Heart right ventricle (tissue), 16 donors: ENCODE data around the gene ASCC1. TPM values are rescaled to one million over a fixed set of nuclear protein-coding genes. Genes with fewer than 3 reads are reported as not detected.

Experiments used
- ATAC-seq, 8 donors: fragments of 200-7000 bp; cut with Tn5 transposase; one replicate each; pipeline ENCODE4 v1.9.1; 2020; ENCODE audit warnings: mild to moderate bottlenecking in 8 of 8, moderate library complexity in 8 of 8, moderate number of reproducible peaks in 1 of 8
- DNase-seq, 2 donors: peaks; one replicate each; pipeline ENCODE4 v3.0.0-alpha.2; 2020
- H3K27ac ChIP-seq, 10 donors: fragments of 200-600 bp; sonication (generic) in 2 of 10; one replicate each; pipeline versions ENCODE4 v1.5.0 to v1.8.0; 2020 to 2022; ENCODE audit warnings: mild to moderate bottlenecking in 3 of 10
- H3K27me3 ChIP-seq, 7 donors: fragments of 200-600 bp; one replicate each; pipeline ENCODE4 v1.8.0; 2021 to 2022; ENCODE audit warnings: mild to moderate bottlenecking in 2 of 7
- H3K36me3 ChIP-seq, 9 donors: fragments of 200-600 bp; sonication (generic) in 1 of 9; one replicate each; pipeline versions ENCODE4 v1.5.0 to v1.8.0; 2020 to 2022; ENCODE audit warnings: mild to moderate bottlenecking in 2 of 9
- H3K4me1 ChIP-seq, 9 donors: fragments of 200-600 bp; sonication (generic) in 1 of 9; one replicate each; pipeline versions ENCODE4 v1.5.0 to v1.8.0; 2020 to 2022; ENCODE audit warnings: mild to moderate bottlenecking in 4 of 9
- H3K4me3 ChIP-seq, 10 donors: fragments of 200-600 bp; sonication (generic) in 2 of 10; one replicate each; pipeline versions ENCODE4 v1.5.0 to v1.8.0; 2020 to 2022; ENCODE audit warnings: mild to moderate bottlenecking in 7 of 10, moderate library complexity in 2 of 10
- H3K9me3 ChIP-seq, 11 donors: fragments of 200-600 bp in 10 of 11; sonication (generic) in 2 of 11; one replicate each; pipeline versions ENCODE4 v1.5.0 to v1.8.0; 2013 to 2022; ENCODE audit warnings: mild to moderate bottlenecking in 2 of 11, control low read depth in 1 of 11, moderate library complexity in 1 of 11
- WGBS, 2 donors: extraction: QIAGEN DNeasy Blood & Tissue Kit; methylation state at CpG; one replicate each; pipeline ENCODE4 v1.1.7; 2013; ENCODE audit warnings: inconsistent platforms in 1 of 2; 5-methylcytosine and 5-hydroxymethylcytosine counted together
- intact Hi-C, 10 donors: fragments of 100-400 bp; cut with DNase I; formaldehyde crosslinking; loops; one replicate each; pipeline versions ENCODE4 v1.11.1 to v1.14.2; 2022
- polyA plus RNA-seq, 2 donors: library from polyadenylated mRNA; stranded (reverse); fragments of 200-250 nt; gene quantifications; one replicate each; pipeline ENCODE4 v1.2.3, GENCODE V29; 2013
- total RNA-seq, 10 donors: library from RNA; stranded (reverse); fragmentation: NEBNext Ultra II Directional in 3 of 10; extraction: Animal tissue kit (Norgen Biotek cat#: 25700) in 3 of 10; gene quantifications; one replicate each; pipeline versions ENCODE4 v1.2.1 to v1.2.4, GENCODE V29; 2021 to 2023
- TF ChIP-seq, protein P1 (sequence below), 9 donors: fragments of 200-600 bp; sonication (generic) in 2 of 9; IDR thresholded peaks; one replicate each; pipeline versions ENCODE4 v1.5.0 to v1.8.0; 2021 to 2022; ENCODE audit warnings: antibody characterized with exemption in 9 of 9, mild to moderate bottlenecking in 5 of 9, moderate library complexity in 1 of 9
- donor health status: Arrhythmogenic right ventricular cardiomyopathy.
- donor health status: ischemic (EF 13 %, LVEDD 7.1; RV severe dilation, severe dysfunction).
- donor health status: healthy with polysubstance abuse.
- donor health status: DM: no; HTN: yes; CAD: no.
- donor health status: DM: no; HTN: no; CAD: no.
- donor health status: ischemic (EF 25% LVEDD 6.9; RV normal size, moderate dysfunction).
- donor health status: ischemic (EF 25% LVEDD 5.7; RV mildly dilated, moderate dysfunction).
- donor health status: healthy.
- donor health status: DM: yes; HTN: yes; CAD: no.
- donor health status: Ischemic cardiomyopathy.
- donor health status: ischemic (EF 35%, LVEDD 5.7; RV mildly dilated, moderate dysfunction).
- donor health status: nonischemic (EF 11% LVEDD 7.7; RV severe dilation, severe dysfunction).
- donor health status: DM: yes; HTN: yes; CAD: no.
- donor health status: PGD.
- donor health status: ischemic (EF 29% LVEDD 5.4; RV normal size, mild dysfunction).
- donor health status: nonischemic (EF 23%, LVEDD 6.1; RV moderate dilation, normal function).

Gene ASCC1
- total and polyA plus RNA-seq, 12 donors, result 8.4 to 40.5 (median 33.0) TPM

DNA sequence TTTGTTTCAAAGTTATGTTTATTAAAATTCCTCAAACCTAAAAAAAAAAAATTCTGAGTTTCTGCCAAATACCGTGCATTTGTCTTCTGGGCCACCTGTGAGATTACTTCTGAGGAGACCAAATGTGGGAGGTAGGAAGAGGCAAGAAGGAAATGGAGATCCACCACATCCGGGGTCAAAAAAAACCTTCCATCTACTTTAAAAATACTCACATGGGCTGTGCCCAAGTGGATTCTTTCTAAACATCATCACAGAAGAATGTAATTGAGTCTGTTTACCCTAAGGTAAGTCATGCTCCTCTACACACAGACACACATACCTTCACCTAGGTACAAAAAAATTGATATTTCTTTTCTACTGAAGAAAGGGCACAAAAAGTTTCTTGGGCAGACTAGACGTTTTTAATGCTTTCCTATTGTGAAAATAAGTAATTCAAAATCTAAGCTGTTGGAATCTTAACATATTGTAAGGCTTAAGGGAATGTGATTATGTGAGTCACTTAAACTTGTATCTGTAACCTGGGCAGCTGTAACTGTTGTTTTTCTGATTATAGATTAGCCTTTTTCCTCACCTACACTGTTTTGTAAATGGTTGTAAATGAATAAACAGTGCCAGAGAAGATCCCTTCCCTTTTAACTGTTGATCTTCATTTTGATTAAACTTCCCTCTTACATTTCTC lies 108.6 kb downstream of the ASCC1 start:
- Histone ChIP-seq H3K9me3 (no peaks in the 10 kb centered on the region), H3K4me3 (no peak overlapping the region), H3K27ac (peak overlapping the region in 5 of 10 donors; percentile 22 to 81 (median 33)), H3K36me3 (peaks cover 0 to 5% (median 4%) of the 10 kb centered on the region in 9 donors), H3K27me3 (no peaks in the 10 kb centered on the region), H3K4me1 (peaks cover 7 to 59% (median 33%) of the 10 kb centered on the region in 9 donors)
- no peak for ATAC-seq
- intact Hi-C loops, result loop anchor here in 1 of 10 donors (5.0 kb wide), 1 partner anchor 55 kb away; no protein-coding TSS in a partner anchor
- TF ChIP-seq, protein P1, sequence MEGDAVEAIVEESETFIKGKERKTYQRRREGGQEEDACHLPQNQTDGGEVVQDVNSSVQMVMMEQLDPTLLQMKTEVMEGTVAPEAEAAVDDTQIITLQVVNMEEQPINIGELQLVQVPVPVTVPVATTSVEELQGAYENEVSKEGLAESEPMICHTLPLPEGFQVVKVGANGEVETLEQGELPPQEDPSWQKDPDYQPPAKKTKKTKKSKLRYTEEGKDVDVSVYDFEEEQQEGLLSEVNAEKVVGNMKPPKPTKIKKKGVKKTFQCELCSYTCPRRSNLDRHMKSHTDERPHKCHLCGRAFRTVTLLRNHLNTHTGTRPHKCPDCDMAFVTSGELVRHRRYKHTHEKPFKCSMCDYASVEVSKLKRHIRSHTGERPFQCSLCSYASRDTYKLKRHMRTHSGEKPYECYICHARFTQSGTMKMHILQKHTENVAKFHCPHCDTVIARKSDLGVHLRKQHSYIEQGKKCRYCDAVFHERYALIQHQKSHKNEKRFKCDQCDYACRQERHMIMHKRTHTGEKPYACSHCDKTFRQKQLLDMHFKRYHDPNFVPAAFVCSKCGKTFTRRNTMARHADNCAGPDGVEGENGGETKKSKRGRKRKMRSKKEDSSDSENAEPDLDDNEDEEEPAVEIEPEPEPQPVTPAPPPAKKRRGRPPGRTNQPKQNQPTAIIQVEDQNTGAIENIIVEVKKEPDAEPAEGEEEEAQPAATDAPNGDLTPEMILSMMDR (IDR thresholded peaks at IDR 0.05), result no peak
- no peak for DNase-seq
- 55 to 58% methylated on average over 3 of the region's 3 CpGs for WGBS, 2 donors

DNA sequence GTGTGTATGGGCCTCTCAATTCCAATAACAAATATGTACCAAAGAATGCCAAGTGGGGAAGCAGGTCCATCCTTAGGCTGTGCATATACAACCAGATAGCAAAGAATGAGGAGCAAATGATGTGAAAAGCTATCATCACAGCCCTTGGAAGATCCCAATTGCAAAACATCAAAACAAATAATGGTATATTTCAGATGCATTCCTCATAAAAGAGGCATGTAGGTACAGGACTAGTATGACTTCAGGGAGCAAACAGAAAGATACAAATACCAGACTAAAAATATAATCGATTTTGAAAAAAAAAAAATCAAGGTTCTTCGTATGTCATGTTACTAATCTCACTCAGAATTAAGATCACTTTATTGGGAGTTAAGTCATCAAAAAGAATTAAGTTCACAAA lies 109.2 kb downstream of the ASCC1 start:
- H3K27me3 ChIP-seq, result no peaks in the 10 kb centered on the region
- WGBS, 2 donors, result 89 to 91% methylated on average over 2 of the region's 2 CpGs
- H3K27ac ChIP-seq, result peak overlapping the region in 6 of 10 donors; percentile 15 to 73 (median 38)
- intact Hi-C loops, result loop anchor here in 1 of 10 donors (5.0 kb wide), 1 partner anchor 55 kb away; no protein-coding TSS in a partner anchor
- ATAC-seq, result no peak
- H3K4me1 ChIP-seq, result peaks cover 7 to 59% (median 33%) of the 10 kb centered on the region in 9 donors
- H3K4me3 ChIP-seq, result no peak overlapping the region
- no peak for DNase-seq
- no peaks in the 10 kb centered on the region for H3K9me3 ChIP-seq
- TF ChIP-seq, protein P1 (IDR thresholded peaks at IDR 0.05), result no peak
- H3K36me3 ChIP-seq, result peaks cover 0 to 11% (median 10%) of the 10 kb centered on the region in 9 donors

GRCh38 chr10:72106154-72106849 lies 109.8 kb downstream of the ASCC1 start:
- peaks cover 7 to 58% (median 33%) of the 10 kb centered on the region in 9 donors for H3K4me1 ChIP-seq
- no peaks in the 10 kb centered on the region for H3K27me3 ChIP-seq
- H3K27ac ChIP-seq, result peak overlapping the region in 8 of 10 donors; percentile 14 to 73 (median 50)
- no peaks in the 10 kb centered on the region for H3K9me3 ChIP-seq
- peaks cover 0 to 17% (median 11%) of the 10 kb centered on the region in 9 donors for H3K36me3 ChIP-seq
- TF ChIP-seq, protein P1 (IDR thresholded peaks at IDR 0.05), result no peak
- H3K4me3 ChIP-seq, result no peak overlapping the region
- ATAC-seq (no peak), DNase-seq (no peak)
- intact Hi-C loops, result loop anchor here in 1 of 10 donors (5.0 kb wide), 1 partner anchor 54 kb away; no protein-coding TSS in a partner anchor
- WGBS, 2 donors, result 64 to 75% methylated on average over 2 of the region's 2 CpGs

DNA sequence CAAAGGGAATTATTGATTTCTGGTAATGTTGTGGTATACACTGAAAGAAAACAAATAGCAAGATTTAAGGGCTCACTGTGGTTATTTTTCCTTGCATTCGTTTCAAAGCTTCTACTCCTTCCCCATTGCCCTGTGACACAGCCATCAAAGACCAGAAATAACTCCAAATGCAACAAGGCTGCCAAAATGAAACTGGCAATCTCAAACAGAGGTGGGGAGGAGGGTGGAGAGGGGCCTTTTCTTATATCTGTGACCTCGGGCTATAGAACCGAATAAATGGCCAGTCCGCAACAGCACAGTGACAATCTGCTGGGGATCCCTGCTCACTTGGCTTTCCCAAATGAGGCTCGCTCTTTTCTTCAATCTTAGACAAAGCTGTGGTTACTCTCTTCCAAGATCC lies 110.4 kb downstream of the ASCC1 start:
- WGBS, 2 donors, result 48 to 58% methylated on average over 5 of the region's 5 CpGs
- peaks cover 0 to 23% (median 11%) of the 10 kb centered on the region in 9 donors for H3K36me3 ChIP-seq
- H3K4me1 ChIP-seq, result peaks cover 7 to 53% (median 33%) of the 10 kb centered on the region in 9 donors
- TF ChIP-seq, protein P1 (IDR thresholded peaks at IDR 0.05), result no peak
- peak overlapping the region in 8 of 10 donors; percentile 14 to 73 (median 50) for H3K27ac ChIP-seq
- intact Hi-C loops, result loop anchor here in 1 of 10 donors (5.0 kb wide), 1 partner anchor 53 kb away; no protein-coding TSS in a partner anchor
- ATAC-seq (peak in 4 of 8 donors; percentile 20 to 60 (median 45)), DNase-seq (no peak)
- no peak overlapping the region for H3K4me3 ChIP-seq
- no peaks in the 10 kb centered on the region for H3K9me3 ChIP-seq
- H3K27me3 ChIP-seq, result no peaks in the 10 kb centered on the region
